Muscle of leg (tissue), 11 donors: ENCODE results near the gene PRKG1. TPM values are rescaled to one million over a fixed set of nuclear protein-coding genes. Genes with fewer than 3 reads are reported as not detected.
A peak's percentile ranks its signal among the peaks of the same experiment; 100 is the strongest.

Experiments
- DNase-seq: peaks from one replicate; pipeline ENCODE4 v3.0.0; 2013
- H3K27ac ChIP-seq: one replicate; pipeline ENCODE4 v1.5.1; 2013; ENCODE audit warnings: mild to moderate bottlenecking, low read length, control low read depth
- H3K27me3 ChIP-seq: one replicate; pipeline ENCODE4 v1.6.1; 2013; ENCODE audit warnings: low read length; ENCODE audit not compliant: control insufficient read depth, insufficient read depth
- H3K36me3 ChIP-seq: one replicate; pipeline ENCODE4 v1.6.1; 2013; ENCODE audit warnings: low read length; ENCODE audit not compliant: control insufficient read depth, insufficient read depth
- H3K4me1 ChIP-seq: one replicate; pipeline ENCODE4 v1.6.1; 2013; ENCODE audit warnings: low read length; ENCODE audit not compliant: control insufficient read depth, insufficient read depth
- H3K4me3 ChIP-seq: one replicate; pipeline ENCODE4 v1.5.1; 2013; ENCODE audit warnings: low read length, control low read depth
- H3K9me3 ChIP-seq: replicated peaks from 2 replicates; pipeline ENCODE4 v1.6.1; 2013; ENCODE audit warnings: low read depth, low read length; ENCODE audit not compliant: control insufficient read depth
- WGBS: methylation state at CpG from one replicate; pipeline ENCODE4 v1.1.5; 2013; ENCODE audit warnings: missing lambda C conversion rate; ENCODE audit not compliant: insufficient coverage; 5-methylcytosine and 5-hydroxymethylcytosine counted together
- polyA plus RNA-seq, 8 donors: library from polyadenylated mRNA; unstranded; fragments of 120-200 nt; gene quantifications; one replicate each; pipeline versions ENCODE4 v1.2.1 to v1.2.3, GENCODE V29; 2013; ENCODE audit warnings: inconsistent platforms in 1 of 8, low replicate concordance in 1 of 8; ENCODE audit not compliant: insufficient read length in 8 of 8, insufficient read depth in 1 of 8
- total RNA-seq: library from RNA; stranded (reverse); fragments of 120-200 nt; gene quantifications from one replicate; pipeline ENCODE4 v1.2.4, GENCODE V29; 2013

PRKG1 gene
- total and polyA plus RNA-seq, 9 donors: 23.3 to 59.2 (median 50.3) TPM

DNA sequence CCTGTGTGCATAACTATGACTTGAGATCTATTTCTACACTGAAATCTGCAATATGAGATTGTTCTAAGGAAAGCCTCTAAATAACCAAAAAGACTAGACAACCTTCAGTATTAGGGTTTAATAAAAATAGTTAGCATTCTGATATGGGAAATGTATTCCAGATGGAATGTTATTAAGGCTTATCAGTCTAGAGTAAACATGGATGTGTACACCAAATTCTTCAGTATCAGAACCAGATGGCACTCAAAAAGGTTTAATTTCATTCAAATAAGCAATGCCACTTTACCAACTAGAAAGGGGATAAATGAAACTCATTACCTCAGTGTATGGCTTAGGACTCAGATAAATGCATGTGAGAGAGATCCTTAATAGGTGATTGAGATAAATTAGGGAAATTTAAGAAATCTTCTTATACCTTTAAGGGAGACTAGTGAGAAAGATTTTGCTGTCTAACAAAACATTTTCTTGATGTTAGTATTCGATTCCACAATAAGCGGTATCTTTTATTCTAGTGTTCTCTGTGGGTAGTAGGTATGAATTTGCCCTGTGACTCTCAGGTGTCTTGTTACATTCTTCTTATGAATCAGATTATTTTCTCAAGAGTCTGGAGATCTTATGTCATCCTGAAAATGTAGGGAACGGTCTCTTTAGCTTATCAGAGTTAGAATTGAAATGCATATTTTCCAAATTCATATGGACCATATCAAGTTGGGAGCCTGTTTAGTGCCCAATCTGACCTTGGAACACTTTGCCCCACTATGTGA is 159.2 kb downstream of the PRKG1 start:
- Histone ChIP-seq H3K4me1 (peaks cover 3% of the 10 kb centered on the region), H3K9me3 (no peaks in the 10 kb centered on the region)
- WGBS: 100% methylated on average over 1 of the region's 3 CpGs

DNA sequence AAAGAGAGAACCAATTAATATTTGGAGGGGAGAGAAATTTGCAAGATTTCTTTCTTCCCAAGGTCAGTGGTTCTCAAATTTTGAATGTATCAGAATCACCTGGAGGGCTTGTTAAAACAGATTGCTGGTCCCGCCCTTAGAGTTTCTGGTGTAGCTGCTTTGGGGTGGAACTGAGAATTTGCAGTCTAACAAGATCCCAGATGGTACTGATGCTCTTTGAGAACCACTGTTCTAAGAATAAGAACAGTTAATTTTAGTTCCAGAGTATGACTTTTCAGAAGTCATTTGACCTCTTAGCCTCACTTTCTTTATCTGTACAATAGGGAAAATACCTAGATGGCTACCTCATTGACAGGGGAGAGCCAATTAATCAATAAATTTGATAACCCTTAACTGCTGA is 161.6 kb downstream of the PRKG1 start:
- no peak for DNase-seq
- Histone ChIP-seq H3K27ac (no peak overlapping the region), H3K4me1 (peaks cover 3% of the 10 kb centered on the region), H3K36me3 (no peaks in the 10 kb centered on the region), H3K27me3 (no peaks in the 10 kb centered on the region), H3K4me3 (no peak overlapping the region), H3K9me3 (no peaks in the 10 kb centered on the region)
- no CpG with 5 or more reads among the region's 1 CpG for WGBS

More for the DNA sequence above, 159.2 kb downstream of the PRKG1 start:
- no peaks in the 10 kb centered on the region for H3K36me3 ChIP-seq
- H3K27me3 ChIP-seq: no peaks in the 10 kb centered on the region
- no peak overlapping the region for H3K27ac ChIP-seq
- no peak for DNase-seq
- no peak overlapping the region for H3K4me3 ChIP-seq

DNA sequence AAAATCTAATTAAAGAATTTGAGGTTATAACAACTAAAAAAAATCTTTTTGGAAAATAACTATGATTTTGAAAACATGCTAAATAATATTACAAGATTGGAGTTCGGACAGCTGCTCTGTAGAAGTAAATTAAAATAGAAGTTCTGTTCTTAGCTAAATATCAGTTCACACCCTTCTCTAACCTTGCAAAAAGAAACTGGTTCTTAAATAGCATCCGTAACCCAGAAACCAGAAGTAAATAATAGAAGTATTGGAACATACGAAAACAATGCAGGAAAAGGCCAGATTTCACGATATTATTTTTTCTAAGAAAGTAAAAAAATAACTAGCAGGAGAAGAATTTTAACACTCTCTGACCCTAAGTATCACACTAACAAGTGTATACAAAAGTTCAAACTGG is 164.7 kb downstream of the PRKG1 start:
- no peaks in the 10 kb centered on the region for H3K4me1 ChIP-seq
- no peaks in the 10 kb centered on the region for H3K27me3 ChIP-seq
- DNase-seq: peak; percentile 57
- H3K4me3 ChIP-seq: no peak overlapping the region
- H3K27ac ChIP-seq: no peak overlapping the region
- WGBS: no CpG with 5 or more reads among the region's 4 CpGs
- no peaks in the 10 kb centered on the region for H3K36me3 ChIP-seq
- H3K9me3 ChIP-seq: no peaks in the 10 kb centered on the region

DNA sequence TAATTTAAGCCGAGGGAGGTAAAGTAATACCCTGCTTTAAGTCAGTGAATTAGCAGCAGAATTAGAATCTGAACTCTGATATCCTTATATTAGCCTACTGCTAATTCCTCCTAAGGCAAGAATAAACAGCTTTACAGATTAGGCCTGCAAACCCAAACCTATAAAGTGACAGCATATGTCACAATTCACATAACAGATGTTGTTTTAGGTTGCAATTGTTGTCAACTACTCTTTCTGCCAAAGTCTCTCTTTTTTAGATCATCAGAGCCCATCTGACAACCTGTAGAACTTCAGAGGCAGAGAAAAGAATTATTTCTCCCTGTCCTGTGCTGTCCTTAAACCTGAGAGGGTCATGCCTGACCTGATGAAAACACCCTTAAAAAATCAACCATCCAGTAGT is 167.2 kb downstream of the PRKG1 start:
- H3K27me3 ChIP-seq: no peaks in the 10 kb centered on the region

DNA sequence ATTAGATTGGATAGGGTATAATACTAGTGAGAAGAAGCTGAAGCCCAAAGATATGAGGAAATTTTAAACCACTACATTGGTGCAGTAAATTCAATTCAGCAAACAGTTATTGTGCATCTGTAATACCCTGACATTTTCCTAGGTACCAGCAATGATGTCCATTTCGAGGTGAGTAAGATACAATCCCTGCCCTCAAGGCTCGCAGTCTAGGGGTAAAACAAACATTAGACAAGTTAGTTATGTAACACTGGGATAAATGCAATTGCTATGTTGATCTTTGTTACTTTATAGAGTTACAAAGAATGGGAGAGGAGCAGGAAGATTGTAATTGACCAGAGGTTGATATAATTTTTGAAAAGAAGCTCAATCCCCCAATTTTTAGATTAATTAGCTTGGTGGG is 168.1 kb downstream of the PRKG1 start:
- Histone ChIP-seq H3K36me3 (no peaks in the 10 kb centered on the region), H3K27me3 (no peaks in the 10 kb centered on the region), H3K9me3 (no peaks in the 10 kb centered on the region), H3K4me3 (no peak overlapping the region), H3K27ac (no peak overlapping the region), H3K4me1 (peaks cover 3% of the 10 kb centered on the region)
- DNase-seq: no peak
- WGBS: no CpG with 5 or more reads among the region's 2 CpGs

More for the DNA sequence above, 167.2 kb downstream of the PRKG1 start:
- Histone ChIP-seq H3K27ac (no peak overlapping the region), H3K36me3 (no peaks in the 10 kb centered on the region), H3K4me1 (peaks cover 3% of the 10 kb centered on the region), H3K4me3 (no peak overlapping the region), H3K9me3 (no peaks in the 10 kb centered on the region)
- no peak for DNase-seq
- no CpG with 5 or more reads among the region's 1 CpG for WGBS

DNA sequence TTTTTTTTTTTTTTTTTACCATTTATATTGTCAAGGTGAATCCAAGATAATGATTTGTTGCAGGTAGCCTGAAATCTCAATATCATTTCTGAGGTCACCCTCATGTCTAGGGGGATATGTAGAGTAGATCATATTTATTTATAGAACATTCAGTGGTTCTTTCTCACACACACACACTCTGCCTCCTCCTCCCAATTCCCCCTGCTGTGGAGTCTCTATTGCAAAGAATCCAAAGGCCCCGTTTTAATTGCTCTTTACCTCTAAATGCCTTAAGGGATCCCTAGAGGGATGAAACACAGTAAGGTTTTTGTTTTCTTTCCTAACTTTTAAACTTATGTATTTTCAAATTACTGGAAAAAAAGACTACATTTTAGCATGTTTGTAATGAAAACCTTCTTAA is 170.0 kb downstream of the PRKG1 start:
- no peaks in the 10 kb centered on the region for H3K9me3 ChIP-seq
- H3K27me3 ChIP-seq: no peaks in the 10 kb centered on the region
- peak; percentile 41 for DNase-seq
- peak overlapping the region; percentile 47 for H3K27ac ChIP-seq
- no peak overlapping the region for H3K4me3 ChIP-seq
- WGBS: no CpG with 5 or more reads among the region's 1 CpG
- peaks cover 3% of the 10 kb centered on the region for H3K4me1 ChIP-seq
- H3K36me3 ChIP-seq: no peaks in the 10 kb centered on the region

DNA sequence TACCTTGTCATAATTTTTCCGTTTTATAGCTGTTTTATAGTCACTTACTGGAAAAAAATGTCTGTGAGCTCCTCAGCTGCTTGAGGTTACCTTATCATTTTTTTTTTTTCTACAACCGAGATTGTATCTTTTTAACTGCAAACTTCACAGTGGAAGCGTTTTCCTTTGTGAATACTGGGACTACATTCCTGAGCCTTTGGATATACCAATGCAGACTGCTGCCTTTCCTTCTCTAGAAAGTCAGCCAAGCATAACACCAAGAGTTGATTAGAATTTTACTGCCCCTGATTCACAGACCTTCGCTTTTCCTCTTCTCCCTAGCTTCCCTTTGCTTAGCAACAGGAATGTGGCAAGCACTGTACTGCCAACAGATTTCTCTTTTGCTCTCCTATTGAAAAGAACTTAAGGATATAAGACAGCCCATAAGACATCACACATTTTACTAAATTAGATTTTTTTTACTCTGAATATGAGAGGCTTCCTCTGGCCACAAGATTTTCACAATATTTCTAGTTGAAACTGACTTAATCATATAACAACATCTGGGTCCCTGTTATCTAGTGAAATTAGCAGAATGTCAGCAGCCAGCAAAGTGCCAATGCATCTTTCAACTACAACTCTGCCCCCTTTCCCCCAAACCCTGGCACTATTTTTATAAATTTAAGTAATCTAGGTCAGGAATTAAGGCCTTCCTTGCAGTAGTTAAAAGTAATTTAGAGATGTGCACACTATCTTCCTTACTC is 170.6 kb downstream of the PRKG1 start:
- no peaks in the 10 kb centered on the region for H3K27me3 ChIP-seq
- no peaks in the 10 kb centered on the region for H3K9me3 ChIP-seq
- H3K36me3 ChIP-seq: no peaks in the 10 kb centered on the region
- DNase-seq: peak; percentile 70
- H3K27ac ChIP-seq: peak overlapping the region; percentile 47
- H3K4me1 ChIP-seq: peaks cover 3% of the 10 kb centered on the region
- WGBS: 37% methylated on average over 2 of the region's 4 CpGs
- no peak overlapping the region for H3K4me3 ChIP-seq

DNA sequence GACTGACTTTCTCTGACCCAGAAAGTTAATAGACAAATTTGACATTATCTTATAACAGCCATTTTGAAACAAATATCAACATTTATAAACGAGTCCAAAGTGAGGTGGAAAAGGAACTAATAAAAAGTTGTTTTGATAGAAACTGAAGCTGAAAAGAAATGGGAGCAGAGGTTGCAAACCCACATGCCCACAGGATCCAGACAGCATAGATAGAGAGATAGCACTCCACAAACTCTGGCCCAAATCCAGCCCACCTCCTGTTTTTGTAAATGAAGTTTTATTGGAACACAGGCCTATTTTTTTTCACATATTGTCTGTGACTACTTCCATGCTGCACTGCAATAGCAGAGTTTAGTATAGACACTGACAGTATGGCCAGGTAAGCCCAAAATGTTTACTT is 171.9 kb downstream of the PRKG1 start:
- H3K9me3 ChIP-seq: no peaks in the 10 kb centered on the region
- H3K4me1 ChIP-seq: peaks cover 3% of the 10 kb centered on the region
- no peak overlapping the region for H3K4me3 ChIP-seq
- no peak overlapping the region for H3K27ac ChIP-seq
- no peaks in the 10 kb centered on the region for H3K36me3 ChIP-seq
- WGBS: no CpG with 5 or more reads among the region's 1 CpG
- H3K27me3 ChIP-seq: no peaks in the 10 kb centered on the region
- DNase-seq: no peak

DNA sequence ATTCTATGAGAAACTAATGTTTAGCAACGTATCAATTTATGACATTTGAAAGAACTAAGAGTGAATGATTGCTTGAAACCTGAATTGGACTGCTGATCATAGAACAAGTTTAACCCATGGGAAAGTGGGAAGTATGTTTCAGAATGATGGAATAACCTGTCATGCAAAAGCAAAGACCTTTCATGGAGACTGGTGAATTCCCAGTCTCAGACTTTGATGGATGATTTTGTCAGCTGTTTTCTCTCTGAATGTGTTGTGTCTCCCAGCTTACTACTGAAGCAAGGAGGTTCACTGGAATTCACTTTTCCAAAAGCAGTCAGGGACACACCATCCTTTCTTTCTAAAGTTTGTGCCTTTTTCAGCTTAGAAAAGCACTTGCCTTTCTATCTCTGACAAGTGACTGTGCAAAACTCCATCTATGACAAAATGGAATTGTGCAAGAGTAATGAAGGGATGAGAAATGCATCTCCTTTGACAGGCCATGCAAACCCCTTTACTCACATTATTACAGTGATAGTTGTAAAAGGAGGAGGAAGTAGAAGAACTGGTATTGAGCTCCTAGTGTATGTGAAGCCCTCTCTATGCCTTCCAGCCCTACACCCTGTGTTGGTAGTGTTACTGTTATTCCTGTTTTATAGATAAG is 176.1 kb downstream of the PRKG1 start:
- Histone ChIP-seq H3K27me3 (no peaks in the 10 kb centered on the region), H3K36me3 (no peaks in the 10 kb centered on the region), H3K27ac (no peak overlapping the region), H3K9me3 (no peaks in the 10 kb centered on the region), H3K4me1 (peaks cover 3% of the 10 kb centered on the region), H3K4me3 (no peak overlapping the region)
- 43% methylated on average over 1 of the region's 1 CpG for WGBS
- no peak for DNase-seq

DNA sequence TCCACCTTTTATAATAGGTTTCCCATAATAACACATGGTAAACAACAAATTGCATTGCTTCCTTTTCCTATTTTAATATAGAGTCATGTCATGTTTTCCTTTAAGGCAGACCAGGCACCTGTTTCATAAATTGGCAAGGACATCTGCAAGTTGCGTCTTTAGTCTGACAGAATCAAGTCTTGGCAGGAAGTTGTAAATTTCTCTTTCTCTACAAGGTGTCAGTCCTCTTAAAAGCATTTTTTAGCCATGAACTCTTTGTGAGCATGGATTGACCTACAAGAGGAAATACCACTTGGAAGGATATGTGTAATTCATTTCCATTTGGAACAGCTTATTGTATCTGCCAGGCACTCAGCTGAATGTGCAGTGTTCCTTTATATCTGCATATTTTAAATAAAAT is 176.8 kb downstream of the PRKG1 start:
- peaks cover 4% of the 10 kb centered on the region for H3K4me1 ChIP-seq
- H3K27ac ChIP-seq: no peak overlapping the region
- no peaks in the 10 kb centered on the region for H3K27me3 ChIP-seq
- no CpG with 5 or more reads among the region's 1 CpG for WGBS
- no peaks in the 10 kb centered on the region for H3K9me3 ChIP-seq
- H3K36me3 ChIP-seq: no peaks in the 10 kb centered on the region
- no peak for DNase-seq
- H3K4me3 ChIP-seq: no peak overlapping the region
